K562 (cell line): Measurements from ENCODE around the gene SOCS3. TPM values are rescaled to one million over a fixed set of nuclear protein-coding genes. Genes with fewer than 3 reads are reported as not detected.

Experiments
- ATAC-seq: fragments of 200-7000 bp; cut with Tn5 transposase; 3 replicates; pipeline ENCODE4 v1.9.1; 2020; ENCODE audit warnings: moderate library complexity
- BruUV-seq: library from RNA; stranded (reverse); fragments of 400-500 nt; replicated peaks from 2 replicates; lab custom pipeline; 2021; lab: Mats Ljungman, UMichigan
- CTCF ChIA-PET: fragments of 300-600 bp; formaldehyde crosslinking; extraction: SDS; loops from one replicate; lab custom pipeline; 2021; ENCODE audit warnings: low intra/inter-chr PET ratio; lab: Yijun Ruan, JAX
- POLR2A ChIA-PET: fragments of 300-600, 350-650 bp; sonication (Branson Sonifier 250); formaldehyde crosslinking; extraction: SDS; loops from one replicate; lab custom pipeline; 2021; ENCODE audit warnings: antibody characterized with exemption, inconsistent platforms; lab: Yijun Ruan, JAX
- DNase-seq, 4 experiments: peaks; one replicate each; pipeline versions ENCODE4 v3.0.0 to v3.0.0-alpha.2; 2011 to 2018; ENCODE audit warnings: low spot score in 3 of 4, mixed read lengths in 3 of 4; ENCODE audit errors: extremely low read depth in 1 of 4
- FAIRE-seq: peaks from 2 replicates; lab custom pipeline; 2011; peaks lifted over from hg19 to GRCh38; lab: Jason Lieb, UNC
- H2AFZ ChIP-seq: 2 replicates; pipeline ENCODE4 v1.6.0; 2011; ENCODE audit warnings: low read depth, low read length, control low read depth, inconsistent platforms
- H3K27ac ChIP-seq: fragments of 200-600 bp; 3 replicates; pipeline ENCODE4 v1.8.0; 2011; ENCODE audit warnings: low read depth, mild to moderate bottlenecking, control low read depth, inconsistent platforms, low read length, moderate library complexity, mixed read lengths; ENCODE audit errors: extremely low read depth
- H3K27me3 ChIP-seq, 2 experiments: fragments of 300-600 bp in 1 of 2; 2 replicates in 1 of 2; 3 replicates in 1 of 2; pipeline versions ENCODE4 v1.6.0 to v1.8.0; 2011; ENCODE audit warnings: inconsistent platforms in 2 of 2, low read length in 2 of 2, mild to moderate bottlenecking in 1 of 2, mixed read lengths in 1 of 2, moderate library complexity in 1 of 2; ENCODE audit not compliant: control insufficient read depth in 2 of 2, insufficient read depth in 2 of 2
- H3K36me3 ChIP-seq: fragments of 300-600 bp; 3 replicates; pipeline ENCODE4 v1.8.0; 2011; ENCODE audit warnings: mild to moderate bottlenecking, low read length, inconsistent platforms; ENCODE audit not compliant: control insufficient read depth, insufficient read depth
- H3K4me1 ChIP-seq, 2 experiments: fragments of 200-600 bp in 1 of 2; replicated peaks in 1 of 2; 2 replicates in 1 of 2; 3 replicates in 1 of 2; pipeline versions ENCODE4 v1.5.1 to v1.8.0; 2011; ENCODE audit warnings: inconsistent platforms in 2 of 2, low read length in 2 of 2, mild to moderate bottlenecking in 1 of 2, mixed read lengths in 1 of 2, moderate library complexity in 1 of 2; ENCODE audit not compliant: control insufficient read depth in 2 of 2, insufficient read depth in 2 of 2
- H3K4me2 ChIP-seq: 2 replicates; pipeline ENCODE4 v1.6.1; 2011; ENCODE audit warnings: low read length, control low read depth, inconsistent platforms, mixed read lengths; ENCODE audit not compliant: insufficient read depth
- H3K4me3 ChIP-seq: fragments of 200-600 bp; sonication (generic), shearing (Covaris generic); 2 replicates; pipeline ENCODE4 v1.5.1; 2016; ENCODE audit warnings: control low read depth, inconsistent platforms
- H3K79me2 ChIP-seq: fragments of 200-600 bp; 3 replicates; pipeline ENCODE4 v1.8.0; 2011; ENCODE audit warnings: low read length, inconsistent platforms; ENCODE audit not compliant: control insufficient read depth, insufficient read depth
- H3K9ac ChIP-seq, 2 experiments: 2 replicates each; pipeline versions ENCODE4 v1.6.0 to v1.6.1; 2011; ENCODE audit warnings: low read depth in 2 of 2, low read length in 2 of 2, control low read depth in 1 of 2, inconsistent platforms in 1 of 2, mild to moderate bottlenecking in 1 of 2, mixed read lengths in 1 of 2; ENCODE audit not compliant: insufficient read depth in 1 of 2
- H3K9me1 ChIP-seq: one replicate; pipeline ENCODE4 v1.6.0; 2011; ENCODE audit warnings: inconsistent platforms, mild to moderate bottlenecking, low read length, moderate library complexity; ENCODE audit not compliant: control insufficient read depth, insufficient read depth
- H3K9me3 ChIP-seq: replicated peaks from 2 replicates; pipeline ENCODE4 v1.5.1; 2011; ENCODE audit warnings: low read depth, low read length, inconsistent platforms; ENCODE audit not compliant: control insufficient read depth, insufficient read depth
- H4K20me1 ChIP-seq: replicated peaks from 2 replicates; pipeline ENCODE4 v1.6.1; 2011; ENCODE audit warnings: low read length, inconsistent platforms, mixed read lengths; ENCODE audit not compliant: control insufficient read depth, insufficient read depth
- ARHGAP35 ChIP-seq: fragments of 450-650 bp; IDR thresholded peaks from 2 replicates; pipeline ENCODE4 v1.6.1; 2018; ENCODE audit not compliant: partially characterized antibody
- CREM ChIP-seq: IDR thresholded peaks from 2 replicates; pipeline ENCODE4 v1.6.1; 2014; ENCODE audit warnings: antibody characterized with exemption, low read depth
- MTA3 ChIP-seq: fragments of 450-650 bp; formaldehyde crosslinking; IDR thresholded peaks from 2 replicates; pipeline ENCODE4 v1.6.1; 2017; ENCODE audit warnings: mild to moderate bottlenecking, borderline replicate concordance
- ZEB2 ChIP-seq: fragments of 450-650 bp; IDR thresholded peaks from 2 replicates; pipeline ENCODE4 v1.6.1; 2016
- WGBS: fragments of 100-300 bp; shearing (Covaris generic); methylation state at CpG from one replicate; pipeline ENCODE4 v1.1.6; 2016; ENCODE audit warnings: low coverage, mixed read lengths; ENCODE audit not compliant: insufficient coverage; ENCODE audit errors: missing lambda C conversion rate; 5-methylcytosine and 5-hydroxymethylcytosine counted together
- in situ Hi-C: fragments of 300-500 bp; cut with MboI; formaldehyde crosslinking; loops from 4 replicates; pipeline ENCODE4 v1.15.0; 2018; ENCODE audit warnings: inconsistent platforms, mixed read lengths
- intact Hi-C: fragments of 100-400 bp; cut with micrococcal nuclease; formaldehyde crosslinking; loops from 2 replicates; pipeline ENCODE4 v1.14.2; 2022
- polyA plus RNA-seq, 8 experiments: library from polyadenylated mRNA; depleted of rRNA in 4 of 8; stranded (reverse) in 5 of 8; unstranded in 3 of 8; fragments of >200 nt; fragmentation: Nextera tagmentation in 2 of 8; fragmentation: Illumina TruSeq in 1 of 8; extraction: Ambion mirVana in 2 of 8; extraction: Trizol in 1 of 8; gene quantifications; 2 replicates each; pipeline versions ENCODE4 v1.2.1 to v1.2.3, GENCODE V29; 2011 to 2014; ENCODE audit warnings: inconsistent platforms in 1 of 8, missing spikeins in 1 of 8
- total RNA-seq, 7 experiments: library from RNA; depleted of rRNA in 6 of 7; stranded (reverse); fragments of >200 nt in 6 of 7; fragmentation: Illumina TruSeq in 2 of 7; extraction: Trizol in 2 of 7; gene quantifications; 2 replicates each; pipeline versions ENCODE4 v1.2.1 to v1.2.3, GENCODE V29; 2011 to 2021; ENCODE audit warnings: low replicate concordance in 1 of 7
- TF ChIP-seq, protein P1 (sequence below): IDR thresholded peaks from 3 replicates; pipeline ENCODE4 v1.6.1; 2011; ENCODE audit warnings: borderline replicate concordance, mild to moderate bottlenecking; ENCODE audit not compliant: insufficient read length, insufficient read depth
- TF ChIP-seq, protein P2 (sequence below), 3 experiments: IDR thresholded peaks in 2 of 3; conservative IDR thresholded peaks in 1 of 3; 2 replicates each; pipeline ENCODE4 v1.5.1; 2011 to 2012; ENCODE audit warnings: low read length in 3 of 3, mild to moderate bottlenecking in 3 of 3, control low read depth in 2 of 3, improper control_type of control experiment in 1 of 3, inconsistent platforms in 1 of 3, low read depth in 1 of 3, mixed read lengths in 1 of 3, moderate library complexity in 1 of 3; ENCODE audit not compliant: insufficient read depth in 2 of 3

The SOCS3 gene
- total and polyA plus RNA-seq, 9 of the 15 experiments (the other 6 are each of a cell fraction or from before 2014, with no cell fraction given) = 0.56 to 38.9 (median 13.7) TPM

DNA sequence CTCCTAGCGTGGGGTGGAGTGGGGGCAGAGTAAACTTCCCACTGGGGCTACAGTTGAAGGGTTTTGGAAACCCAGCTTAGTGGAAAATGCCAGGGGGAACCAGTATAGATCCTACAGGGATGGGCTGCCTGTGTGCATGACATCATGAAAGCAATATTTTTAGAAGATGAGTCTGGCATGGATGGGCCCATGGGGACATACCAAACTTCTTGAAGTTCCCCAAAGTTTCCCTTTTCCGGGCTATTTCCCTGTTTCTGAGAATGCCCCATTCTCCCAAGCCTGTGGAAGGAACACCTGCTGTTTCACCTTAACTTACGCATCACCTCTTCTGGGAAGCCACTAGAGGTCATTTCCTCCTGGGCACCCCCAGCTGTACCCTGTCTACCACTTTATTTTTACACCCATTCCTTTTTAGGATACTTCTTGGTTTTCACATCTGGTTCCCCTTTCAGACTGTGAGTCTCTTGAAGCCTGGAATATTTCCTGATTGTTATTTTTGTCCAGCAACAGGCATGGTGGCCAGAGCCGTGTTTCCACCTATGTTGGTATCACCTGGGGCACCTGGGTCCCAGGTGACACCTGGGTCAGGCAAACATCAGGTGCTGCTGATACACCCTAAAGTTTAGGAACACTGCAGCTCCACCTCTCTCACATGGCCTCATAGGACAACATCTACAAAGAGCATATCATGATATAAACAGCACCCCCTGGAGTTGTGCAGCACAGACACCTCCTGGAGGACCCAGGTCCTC is 9.8 kb downstream of the SOCS3 start:
- Histone ChIP-seq H3K4me1 (peaks cover 14 to 27% of the 10 kb centered on the region in 2 experiments), H2AFZ (no peak overlapping the region), H3K4me2 (no peak overlapping the region), H3K9me3 (no peaks in the 10 kb centered on the region), H3K27ac (no peak overlapping the region), H3K36me3 (no peaks in the 10 kb centered on the region), H3K9ac (no peak overlapping the region), H3K9me1 (no peaks in the 10 kb centered on the region), H3K27me3 (no peaks in the 10 kb centered on the region), H3K79me2 (no peaks in the 10 kb centered on the region), H3K4me3 (no peak overlapping the region), H4K20me1 (no peaks in the 10 kb centered on the region; the same call in 1 of the 2 replicates)
- in situ Hi-C loops (no loop called here), intact Hi-C loops (no loop called here)
- DNase-seq (no peak), FAIRE-seq (peak; percentile 59), ATAC-seq (no peak)
- TF ChIP-seq ZEB2 (peak; percentile 62), MTA3 (no peak), CREM (no peak), ARHGAP35 (no peak)
- TF ChIP-seq, protein P1, sequence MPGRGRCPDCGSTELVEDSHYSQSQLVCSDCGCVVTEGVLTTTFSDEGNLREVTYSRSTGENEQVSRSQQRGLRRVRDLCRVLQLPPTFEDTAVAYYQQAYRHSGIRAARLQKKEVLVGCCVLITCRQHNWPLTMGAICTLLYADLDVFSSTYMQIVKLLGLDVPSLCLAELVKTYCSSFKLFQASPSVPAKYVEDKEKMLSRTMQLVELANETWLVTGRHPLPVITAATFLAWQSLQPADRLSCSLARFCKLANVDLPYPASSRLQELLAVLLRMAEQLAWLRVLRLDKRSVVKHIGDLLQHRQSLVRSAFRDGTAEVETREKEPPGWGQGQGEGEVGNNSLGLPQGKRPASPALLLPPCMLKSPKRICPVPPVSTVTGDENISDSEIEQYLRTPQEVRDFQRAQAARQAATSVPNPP = no peak
- TF ChIP-seq, protein P2, sequence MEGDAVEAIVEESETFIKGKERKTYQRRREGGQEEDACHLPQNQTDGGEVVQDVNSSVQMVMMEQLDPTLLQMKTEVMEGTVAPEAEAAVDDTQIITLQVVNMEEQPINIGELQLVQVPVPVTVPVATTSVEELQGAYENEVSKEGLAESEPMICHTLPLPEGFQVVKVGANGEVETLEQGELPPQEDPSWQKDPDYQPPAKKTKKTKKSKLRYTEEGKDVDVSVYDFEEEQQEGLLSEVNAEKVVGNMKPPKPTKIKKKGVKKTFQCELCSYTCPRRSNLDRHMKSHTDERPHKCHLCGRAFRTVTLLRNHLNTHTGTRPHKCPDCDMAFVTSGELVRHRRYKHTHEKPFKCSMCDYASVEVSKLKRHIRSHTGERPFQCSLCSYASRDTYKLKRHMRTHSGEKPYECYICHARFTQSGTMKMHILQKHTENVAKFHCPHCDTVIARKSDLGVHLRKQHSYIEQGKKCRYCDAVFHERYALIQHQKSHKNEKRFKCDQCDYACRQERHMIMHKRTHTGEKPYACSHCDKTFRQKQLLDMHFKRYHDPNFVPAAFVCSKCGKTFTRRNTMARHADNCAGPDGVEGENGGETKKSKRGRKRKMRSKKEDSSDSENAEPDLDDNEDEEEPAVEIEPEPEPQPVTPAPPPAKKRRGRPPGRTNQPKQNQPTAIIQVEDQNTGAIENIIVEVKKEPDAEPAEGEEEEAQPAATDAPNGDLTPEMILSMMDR (IDR thresholded peaks at IDR 0.05 in 2 of 3, conservative IDR thresholded peaks at IDR 0.05 in 1 of 3; ENCODE audit: insufficient read depth in 2 of 3, low read depth in 1 of 3, low read length in 3 of 3) = peak in 2 of 3 experiments; percentile 14 to 30; a peak in 1 of 6 replicates
- no TSS peak for BruUV-seq
- ChIA-PET POLR2A (no interaction called here), CTCF (no interaction called here)
- WGBS = 54% methylated on average over 3 of the region's 4 CpGs
